Left hindlimb (tissue), 1 donor: Measurements from ENCODE around the gene STT3B.

Source experiments
- DNase-seq: peaks from one replicate; pipeline ENCODE4 v3.0.0-alpha.2; 2018

Gene STT3B

DNA sequence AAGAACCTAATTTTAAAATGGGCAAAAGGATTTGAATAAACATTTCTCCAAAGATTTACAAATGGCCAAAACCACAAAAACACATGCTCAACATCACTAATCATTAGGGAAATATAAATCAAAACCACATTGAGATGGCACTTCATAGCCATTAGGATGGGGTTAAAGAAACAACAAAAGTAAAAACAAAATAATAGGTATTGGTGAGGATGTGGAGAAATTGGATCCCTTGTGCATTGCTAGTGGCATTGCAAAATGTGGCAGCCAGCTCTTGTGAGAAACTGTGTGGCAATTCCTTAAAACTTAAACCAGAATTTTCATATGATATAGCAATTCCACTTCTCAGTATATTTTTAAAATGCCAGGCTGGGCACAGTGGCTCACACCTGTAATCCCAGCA, 126.5 kb downstream of the STT3B start:
- DNase-seq, result no peak

GRCh38 chr3:31661286-31661685, 128.6 kb downstream of the STT3B start:
- DNase-seq, result no peak

DNA sequence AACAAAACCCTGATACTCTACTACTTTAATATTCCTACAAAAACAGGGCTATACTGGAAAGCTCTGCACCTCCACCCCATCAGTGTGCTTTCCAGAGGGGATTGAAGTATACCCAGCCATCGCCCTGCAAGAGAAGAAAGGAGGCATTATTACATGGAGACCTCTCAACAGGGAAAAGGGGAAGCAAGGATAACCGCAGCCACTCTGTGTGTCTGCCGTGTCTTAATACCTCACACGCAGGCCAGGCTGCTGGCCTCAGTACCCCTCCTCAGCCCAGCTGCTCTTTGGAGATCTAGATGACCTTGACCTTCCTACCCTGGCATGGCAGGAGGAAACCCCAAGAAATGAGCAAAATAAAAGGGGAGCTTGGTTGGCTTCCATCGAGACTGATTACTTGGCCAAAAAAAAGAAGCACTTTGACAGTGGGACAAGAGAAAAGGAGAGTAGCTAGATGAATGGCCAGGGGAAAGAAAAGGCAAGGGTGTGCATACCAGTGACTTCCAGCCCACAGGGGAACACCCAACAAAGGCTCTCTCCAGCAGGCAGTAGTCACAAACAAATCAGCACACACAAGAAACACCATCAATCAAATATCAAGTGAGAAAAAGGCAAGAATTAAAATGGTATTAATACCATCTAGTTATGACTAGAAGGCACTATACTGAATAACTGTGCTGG, 129.4 kb downstream of the STT3B start:
- DNase-seq, result no peak

DNA sequence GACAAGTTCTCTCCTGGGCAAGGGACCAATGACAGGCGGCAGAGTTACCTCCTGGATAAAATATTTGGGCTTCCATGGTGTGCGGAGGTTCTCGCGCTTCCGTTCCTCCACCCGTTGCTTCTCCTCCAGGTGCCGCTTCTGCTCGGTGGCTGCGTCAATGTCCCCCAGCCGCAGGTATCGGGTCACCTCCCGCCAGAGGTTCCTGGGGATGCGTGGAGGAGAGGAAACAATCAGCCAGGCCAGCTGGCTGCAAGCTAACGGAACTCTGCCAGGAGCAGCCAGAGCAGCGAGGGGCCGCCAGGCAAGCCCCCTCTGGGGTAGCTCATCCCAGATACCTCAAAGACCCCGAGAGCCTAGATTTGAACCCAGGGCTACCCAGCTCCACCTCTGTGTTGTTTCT, 131.3 kb downstream of the STT3B start:
- no peak for DNase-seq

- no peak for DNase-seq
Measured at GRCh38 chr3:31667582-31667981, 134.9 kb downstream of the STT3B start.

DNA sequence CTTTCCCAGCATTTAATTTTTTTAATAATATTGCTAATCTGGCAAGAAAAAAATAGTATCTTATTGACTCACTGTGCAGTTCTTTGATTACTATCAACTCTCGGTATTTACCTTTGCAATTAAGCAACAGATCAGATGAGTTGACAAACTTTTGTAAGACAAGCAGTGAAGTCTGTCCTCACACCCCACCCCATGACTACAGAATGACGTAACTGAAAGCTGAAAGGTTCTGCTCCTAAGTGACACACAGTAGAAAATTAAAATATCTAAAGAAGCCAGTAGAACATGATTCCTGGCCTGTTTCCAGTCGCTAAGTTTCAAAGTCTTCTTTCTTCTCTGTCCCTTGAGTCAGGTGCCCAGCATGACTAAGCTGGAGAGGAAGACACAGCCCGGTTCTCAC, 135.5 kb downstream of the STT3B start:
- DNase-seq, result no peak

DNA sequence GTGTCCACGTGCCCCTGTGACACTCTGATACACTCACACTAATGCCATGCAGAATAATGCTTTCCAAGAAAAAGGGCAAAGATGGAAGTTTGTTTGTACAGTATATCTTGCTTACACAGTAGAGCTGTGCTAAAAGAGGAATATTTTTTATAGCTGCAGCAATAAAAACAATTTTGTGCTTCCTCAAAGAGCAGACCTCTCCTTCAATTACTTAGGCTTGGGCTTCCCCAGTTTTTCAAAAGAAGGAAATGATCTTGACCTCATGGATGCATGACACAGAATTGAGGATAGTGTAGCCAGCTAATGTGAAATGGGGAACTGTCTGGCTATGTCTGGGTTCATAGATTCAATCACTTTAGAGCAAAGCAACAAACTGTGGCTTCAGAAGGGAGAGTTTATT, 137.4 kb downstream of the STT3B start:
- no peak for DNase-seq

DNA sequence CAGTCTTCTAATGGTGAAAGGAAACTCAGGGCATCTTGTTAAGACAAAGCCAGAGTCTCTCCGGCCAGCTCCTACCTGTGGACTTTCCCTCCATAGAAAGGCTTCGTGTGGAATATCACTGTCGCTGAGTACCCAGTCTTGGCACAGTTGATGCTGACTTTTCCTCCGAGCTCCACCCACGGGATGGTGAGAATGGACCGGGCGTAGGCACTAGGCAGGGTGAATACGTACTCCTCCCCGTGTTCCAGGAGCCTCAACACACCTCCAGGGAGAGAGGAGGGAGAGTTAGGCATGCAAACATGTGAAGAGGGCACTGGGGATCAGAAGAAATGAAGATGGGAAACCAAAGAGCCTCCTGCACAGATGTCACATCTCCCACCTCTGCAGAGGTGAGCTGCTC, 138.0 kb downstream of the STT3B start:
- DNase-seq, result no peak

GRCh38 chr3:31671451-31671850, 138.7 kb downstream of the STT3B start:
- DNase-seq, result no peak

DNA sequence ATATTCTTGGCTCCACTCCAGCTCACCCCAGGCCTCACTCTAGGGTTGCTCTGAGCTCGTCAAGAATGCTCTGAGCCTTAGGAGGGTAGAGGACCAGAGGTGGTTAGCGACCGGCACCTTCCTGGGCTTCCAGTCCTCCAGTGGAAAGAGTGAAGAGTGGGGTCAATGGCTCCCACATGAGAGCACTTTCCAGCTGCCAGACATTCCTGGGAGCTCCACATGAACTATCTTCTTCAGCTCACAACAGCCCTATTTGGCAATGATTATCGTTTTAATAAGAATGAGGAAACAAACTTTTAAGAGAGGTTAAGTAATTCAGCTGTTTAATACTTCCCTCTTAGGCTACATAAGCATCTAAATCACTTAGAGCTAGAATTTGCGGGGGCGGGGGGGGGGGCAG, 139.3 kb downstream of the STT3B start:
- no peak for DNase-seq

DNA sequence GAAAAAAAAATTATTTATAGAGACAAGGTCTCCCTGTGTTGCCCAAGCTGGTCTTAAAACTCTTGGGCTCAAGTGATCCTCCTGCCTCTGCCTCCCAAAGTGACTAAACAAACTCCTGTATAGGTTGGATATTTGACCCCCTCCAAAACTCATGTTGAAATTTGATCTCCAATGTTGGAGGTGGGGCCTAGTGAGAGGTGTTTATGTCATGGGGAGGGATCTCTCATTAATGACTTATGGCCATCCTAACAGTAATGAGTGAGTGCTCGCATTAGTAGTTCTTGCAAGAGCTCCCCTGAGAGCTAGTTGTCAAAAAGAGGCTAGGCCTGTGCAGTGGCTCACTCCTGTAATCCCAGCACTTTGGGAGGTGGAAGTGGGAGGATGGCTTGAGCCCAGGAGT, 141.2 kb downstream of the STT3B start:
- DNase-seq, result no peak

- DNase-seq, result no peak
Measured at GRCh38 chr3:31676556-31676955, 143.8 kb downstream of the STT3B start.

GRCh38 chr3:31680072-31680870, 147.5 kb downstream of the STT3B start:
- no peak for DNase-seq
